Right cardiac atrium (tissue), 5 donors: ENCODE data around the gene TMEM204. TPM values are rescaled to one million over a fixed set of nuclear protein-coding genes. Genes with fewer than 3 reads are reported as not detected.
"Not testable (repeated sequence)": the region's sequence is repeated elsewhere in the genome, so short reads cannot be mapped to it uniquely, and the experiment has no call there.

Experiments
- ATAC-seq, 2 donors: fragments of 200-7000 bp; cut with Tn5 transposase; one replicate each; pipeline versions ENCODE4 v1.8.0 to v1.9.1; 2020; ENCODE audit warnings: moderate library complexity in 2 of 2, mild to moderate bottlenecking in 1 of 2
- DNase-seq, 3 donors: peaks; one replicate each; pipeline ENCODE4 v3.0.0-alpha.2; 2020
- H3K27ac ChIP-seq: one replicate; pipeline ENCODE4 v1.5.1; 2013; ENCODE audit warnings: mild to moderate bottlenecking, low read length, control low read depth, moderate library complexity
- H3K27me3 ChIP-seq: one replicate; pipeline ENCODE4 v1.6.1; 2013; ENCODE audit not compliant: control insufficient read depth, insufficient read depth
- H3K4me1 ChIP-seq: one replicate; pipeline ENCODE4 v1.6.1; 2013; ENCODE audit warnings: low read length; ENCODE audit not compliant: control insufficient read depth, insufficient read depth
- H3K4me3 ChIP-seq: one replicate; pipeline ENCODE4 v1.5.1; 2013; ENCODE audit warnings: low read length, control low read depth
- H3K9me3 ChIP-seq: one replicate; pipeline ENCODE4 v1.6.1; 2013; ENCODE audit warnings: low read length; ENCODE audit not compliant: control insufficient read depth
- WGBS: extraction: QIAGEN DNeasy Blood & Tissue Kit; methylation state at CpG from one replicate; pipeline ENCODE4 v1.1.7; 2013; 5-methylcytosine and 5-hydroxymethylcytosine counted together
- intact Hi-C, 4 donors: fragments of 100-400 bp; cut with DNase I; formaldehyde crosslinking; loops; one replicate each; pipeline versions ENCODE4 v1.11.0 to v1.14.0; 2022 to 2023
- polyA plus RNA-seq: library from polyadenylated mRNA; stranded (reverse); fragments of 200-250 nt; gene quantifications from one replicate; pipeline ENCODE4 v1.2.3, GENCODE V29; 2013
- total RNA-seq, 4 donors: library from RNA; stranded (reverse); fragmentation: NEBNext Ultra II Directional; extraction: Animal tissue kit (Norgen Biotek cat#: 25700); gene quantifications; one replicate each; pipeline ENCODE4 v1.2.1, GENCODE V29; 2021
- donor health status: healthy with polysubstance abuse.
- donor health status: DM: no; HTN: yes; CAD: no.
- donor health status: DM: no; HTN: no; CAD: no.
- donor health status: DM: no; HTN: yes; CAD: no; lungs with severe emphysema.
- donor health status: DM: yes; HTN: yes; CAD: no.

Gene TMEM204
- total and polyA plus RNA-seq, 5 donors, result 19.0 to 32.2 (median 21.0) TPM

DNA sequence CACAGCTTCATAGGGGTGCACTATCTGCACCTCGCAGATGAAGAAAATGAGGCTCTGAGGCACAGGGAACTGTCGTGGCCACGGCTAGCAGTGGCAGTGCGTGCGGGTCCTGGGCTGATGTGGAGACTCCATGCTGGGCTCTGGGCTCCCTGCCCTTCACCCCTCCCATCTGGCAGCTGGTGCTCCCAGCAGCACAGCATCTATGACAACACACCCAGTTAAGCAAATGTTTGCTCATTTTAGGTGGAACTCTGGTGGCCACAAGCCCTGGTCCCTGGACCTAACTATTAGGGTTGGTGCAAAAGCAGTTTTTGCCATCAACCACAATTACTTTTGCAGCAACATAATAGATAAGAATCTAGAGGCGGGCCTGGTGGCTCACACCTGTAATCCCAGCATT is 47.5 kb downstream of the TMEM204 start:
- intact Hi-C loops, result no loop called here
- Histone ChIP-seq H3K4me1 (no peaks in the 10 kb centered on the region), H3K27me3 (no peaks in the 10 kb centered on the region), H3K9me3 (no peaks in the 10 kb centered on the region), H3K4me3 (no peak overlapping the region), H3K27ac (no peak overlapping the region)
- WGBS, result 97% methylated on average over 6 of the region's 6 CpGs
- no peak for ATAC-seq
- DNase-seq, result peak in 1 of 3 donors; percentile 10

DNA sequence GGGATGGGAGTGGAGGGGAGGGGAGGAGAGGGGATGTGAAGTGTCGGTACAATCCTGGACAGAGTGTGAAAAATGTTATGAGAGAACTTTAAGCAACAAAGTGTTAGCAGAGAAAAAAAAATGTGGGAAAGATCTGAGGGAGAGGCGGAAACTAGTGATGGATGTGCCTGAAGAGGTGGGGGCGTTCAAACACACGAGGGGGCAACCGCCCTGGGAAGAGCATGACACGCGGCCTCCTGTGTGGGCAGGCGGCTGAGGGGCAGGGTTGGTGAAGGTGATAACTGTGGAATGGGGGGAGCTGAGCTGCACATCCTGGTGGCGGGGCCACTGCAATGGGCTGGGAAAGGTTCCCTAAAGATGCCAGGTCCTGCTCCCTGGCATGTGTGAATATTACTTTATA is 48.3 kb downstream of the TMEM204 start:
- H3K4me3 ChIP-seq, result no peak overlapping the region
- ATAC-seq (no peak), DNase-seq (peak in 1 of 3 donors; percentile 16)
- H3K27me3 ChIP-seq, result no peaks in the 10 kb centered on the region
- no peaks in the 10 kb centered on the region for H3K4me1 ChIP-seq
- no peak overlapping the region for H3K27ac ChIP-seq
- intact Hi-C loops, result no loop called here
- H3K9me3 ChIP-seq, result no peaks in the 10 kb centered on the region
- WGBS, result 86% methylated on average over 9 of the region's 9 CpGs

DNA sequence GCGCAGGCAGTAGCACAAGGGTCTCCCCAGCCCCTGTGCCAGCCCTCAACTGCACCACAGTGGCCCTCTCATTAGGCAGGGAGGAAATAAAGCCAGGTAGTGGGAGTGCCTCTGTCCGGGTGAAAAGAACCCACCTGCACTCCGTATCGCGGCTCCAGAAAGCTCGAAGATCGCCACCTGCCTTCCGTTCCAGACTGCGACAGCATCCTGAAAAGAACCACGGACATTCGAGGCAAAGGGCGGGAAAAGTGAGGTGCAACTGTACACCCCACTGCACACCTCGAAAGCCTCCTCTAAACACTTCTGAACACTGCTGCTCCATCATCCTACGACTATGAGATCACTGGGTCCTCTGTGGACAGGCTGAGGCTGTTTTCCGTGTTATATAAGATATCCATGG is 49.7 kb downstream of the TMEM204 start:
- no peak for DNase-seq
- ATAC-seq, result peak in 1 of 2 donors; percentile 12
- Histone ChIP-seq H3K27ac (no peak overlapping the region), H3K9me3 (no peaks in the 10 kb centered on the region), H3K4me1 (no peaks in the 10 kb centered on the region), H3K4me3 (no peak overlapping the region), H3K27me3 (no peaks in the 10 kb centered on the region)
- intact Hi-C loops, result no loop called here
- 83% methylated on average over 15 of the region's 15 CpGs for WGBS

DNA sequence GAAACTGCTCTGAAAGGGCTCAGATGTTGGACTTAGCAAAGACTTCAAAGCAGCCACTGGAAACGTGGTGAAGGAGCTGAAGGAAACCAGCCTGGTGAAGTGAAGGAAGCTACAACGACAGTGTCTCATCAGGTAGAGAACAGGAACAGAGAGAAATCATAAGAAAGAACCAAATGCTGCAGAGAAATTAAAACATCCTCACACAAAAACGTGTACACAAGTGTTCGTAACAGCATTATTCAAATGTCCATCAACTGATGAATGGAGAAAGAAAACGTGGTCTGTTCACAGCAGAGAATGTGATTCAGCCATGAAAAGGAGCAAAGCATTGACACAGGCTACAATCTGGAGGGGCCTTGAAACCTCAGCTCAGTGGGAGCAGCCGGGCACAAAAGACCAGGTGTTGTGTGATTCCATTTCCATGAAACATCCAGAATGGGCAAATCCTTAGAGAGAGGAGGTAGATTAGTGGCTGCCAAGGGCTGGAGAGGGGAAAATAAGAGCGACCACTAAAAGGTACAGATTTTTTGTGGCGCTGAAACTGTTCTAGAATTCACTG is 51.5 kb downstream of the TMEM204 start:
- WGBS, result 81% methylated on average over 8 of the region's 8 CpGs
- intact Hi-C loops, result no loop called here
- DNase-seq (no peak), ATAC-seq (no peak)
- Histone ChIP-seq H3K4me1 (no peaks in the 10 kb centered on the region), H3K4me3 (no peak overlapping the region), H3K9me3 (no peaks in the 10 kb centered on the region), H3K27ac (no peak overlapping the region), H3K27me3 (no peaks in the 10 kb centered on the region)

DNA sequence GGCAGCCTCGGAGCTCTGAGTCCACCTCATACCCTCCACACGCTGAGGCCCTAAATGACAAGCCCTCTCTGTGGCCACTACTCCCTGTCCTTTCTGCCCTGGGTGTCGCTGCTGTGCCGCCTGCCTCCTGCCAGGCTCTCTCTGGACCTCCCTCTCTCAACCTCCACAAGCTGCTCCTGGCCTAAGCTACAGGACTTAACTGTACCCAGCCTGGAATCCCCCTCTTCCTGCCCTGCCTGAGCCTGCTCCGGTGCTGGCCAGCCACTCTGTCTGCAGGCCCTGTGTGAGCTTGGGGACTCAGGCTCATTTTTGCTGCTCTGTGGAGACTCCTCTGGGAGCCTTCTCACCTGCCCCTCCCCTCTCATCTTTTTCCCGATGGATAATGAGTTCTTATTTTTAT is 56.9 kb downstream of the TMEM204 start:
- Histone ChIP-seq H3K27me3 (no peaks in the 10 kb centered on the region), H3K9me3 (no peaks in the 10 kb centered on the region), H3K27ac (no peak overlapping the region), H3K4me3 (no peak overlapping the region), H3K4me1 (no peaks in the 10 kb centered on the region)
- ATAC-seq, result no peak
- 89% methylated on average over 6 of the region's 6 CpGs for WGBS
- intact Hi-C loops, result no loop called here
- DNase-seq, result no peak

DNA sequence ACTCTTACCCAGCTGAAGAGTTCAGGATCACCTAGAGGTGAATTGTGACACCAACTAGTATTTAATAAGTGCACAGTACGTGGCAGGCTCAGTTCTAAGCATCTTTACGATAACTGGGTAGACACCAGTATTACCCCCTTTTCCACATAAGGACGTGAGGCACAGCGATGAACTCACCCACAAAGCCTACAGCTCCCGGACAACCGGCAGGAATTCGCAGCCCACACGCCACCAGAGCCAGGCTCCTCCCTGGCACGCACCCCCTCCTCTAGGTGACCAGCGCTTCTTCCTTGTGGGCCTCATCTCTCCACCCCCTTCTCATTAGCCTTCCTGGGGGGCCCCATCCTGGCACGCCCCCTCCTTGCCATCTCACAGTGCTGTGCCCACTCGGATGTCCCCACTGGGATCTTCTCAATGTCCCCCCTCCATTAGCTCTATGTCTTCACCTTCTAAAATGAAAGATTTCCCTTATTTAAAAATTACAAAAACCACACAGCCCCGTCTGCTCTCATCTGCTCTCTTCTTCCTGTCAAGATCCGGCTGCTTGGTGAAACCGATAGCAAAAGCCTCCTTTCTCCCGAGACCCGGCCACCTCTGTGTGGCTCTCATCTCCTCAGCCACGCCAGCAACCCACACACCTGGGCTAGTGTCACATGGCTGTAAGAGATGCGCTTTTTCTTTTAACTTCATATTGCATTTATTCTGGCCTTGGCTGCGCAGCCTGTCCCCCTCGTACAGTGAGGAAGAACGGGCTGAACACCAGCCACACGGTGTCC is 57.7 kb downstream of the TMEM204 start:
- Histone ChIP-seq H3K27me3 (no peaks in the 10 kb centered on the region), H3K9me3 (no peaks in the 10 kb centered on the region), H3K4me1 (no peaks in the 10 kb centered on the region), H3K27ac (no peak overlapping the region), H3K4me3 (no peak overlapping the region)
- no peak for ATAC-seq
- intact Hi-C loops, result no loop called here
- no peak for DNase-seq
- 93% methylated on average over 23 of the region's 23 CpGs for WGBS

DNA sequence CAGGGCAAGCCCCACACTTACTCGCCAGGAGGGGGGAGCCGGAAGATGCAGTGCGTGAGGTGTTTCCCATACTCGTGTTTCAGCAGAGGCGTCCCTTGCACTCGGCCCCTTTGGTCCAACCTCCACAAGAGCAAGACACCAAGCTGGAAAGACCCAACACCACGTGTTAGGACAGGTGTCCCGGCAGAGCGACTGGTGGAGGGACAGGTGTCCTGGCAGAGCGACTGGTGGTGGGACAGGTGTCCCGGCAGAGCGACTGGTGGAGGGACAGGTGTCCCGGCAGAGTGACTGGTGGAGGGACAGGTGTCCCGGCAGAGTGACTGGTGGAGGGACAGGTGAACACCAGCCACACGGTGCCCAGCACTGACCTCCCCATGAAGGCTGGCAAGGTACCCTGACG is 59.0 kb downstream of the TMEM204 start:
- no peak overlapping the region for H3K4me3 ChIP-seq
- H3K27me3 ChIP-seq, result no peaks in the 10 kb centered on the region
- H3K4me1 ChIP-seq, result no peaks in the 10 kb centered on the region
- H3K9me3 ChIP-seq, result no peaks in the 10 kb centered on the region
- DNase-seq (no peak), ATAC-seq (no peak)
- intact Hi-C loops, result no loop called here
- 90% methylated on average over 16 of the region's 16 CpGs for WGBS
- H3K27ac ChIP-seq, result no peak overlapping the region

DNA sequence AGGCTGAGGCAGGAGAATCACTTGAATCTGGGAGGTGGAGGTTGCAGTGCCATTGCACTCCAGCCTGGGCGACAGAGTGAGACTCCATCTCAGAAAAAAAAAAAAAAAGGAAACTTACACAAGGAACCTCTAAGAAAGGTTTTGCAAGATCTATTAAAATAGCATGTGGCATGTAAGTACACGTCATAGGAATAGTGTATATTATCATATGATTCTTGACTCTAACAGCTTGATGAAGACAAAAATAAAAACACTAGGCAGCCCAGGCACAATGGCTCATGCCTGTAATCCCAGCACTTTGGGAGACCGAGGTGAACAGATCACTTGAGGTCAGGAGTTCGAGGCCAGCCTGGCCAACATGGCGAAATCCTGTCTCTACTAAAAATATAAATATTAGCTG is 62.0 kb downstream of the TMEM204 start:
- H3K4me3 ChIP-seq, DNase-seq, H3K27me3 ChIP-seq, H3K9me3 ChIP-seq, H3K4me1 ChIP-seq, H3K27ac ChIP-seq, ATAC-seq, intact Hi-C loops: not testable (repeated sequence)
- 86% methylated on average over 5 of the region's 5 CpGs for WGBS

DNA sequence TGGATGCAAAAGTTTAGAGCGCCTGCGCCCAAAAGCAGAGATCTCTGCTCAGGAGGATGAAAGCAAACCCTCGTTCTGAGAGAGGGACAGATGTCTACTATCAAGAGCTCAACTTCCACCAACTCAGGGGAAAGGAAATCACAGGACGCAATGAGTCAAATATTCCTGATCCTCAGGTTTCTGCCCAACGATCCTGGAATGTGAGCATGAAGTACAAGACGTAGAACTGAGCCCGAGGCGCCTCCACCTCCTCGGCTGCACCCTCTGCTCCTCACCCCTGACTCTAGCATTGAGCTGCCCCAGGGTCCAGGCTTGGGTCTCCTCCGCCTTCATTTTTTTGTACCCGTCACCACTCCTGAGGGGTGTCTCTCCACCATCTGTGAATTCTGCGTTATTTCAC is 63.0 kb downstream of the TMEM204 start:
- DNase-seq (no peak), ATAC-seq (no peak)
- H3K4me1 ChIP-seq, result no peaks in the 10 kb centered on the region
- 90% methylated on average over 12 of the region's 12 CpGs for WGBS
- intact Hi-C loops, result no loop called here
- no peak overlapping the region for H3K27ac ChIP-seq
- H3K4me3 ChIP-seq, result no peak overlapping the region
- no peaks in the 10 kb centered on the region for H3K27me3 ChIP-seq
- H3K9me3 ChIP-seq, result no peaks in the 10 kb centered on the region

DNA sequence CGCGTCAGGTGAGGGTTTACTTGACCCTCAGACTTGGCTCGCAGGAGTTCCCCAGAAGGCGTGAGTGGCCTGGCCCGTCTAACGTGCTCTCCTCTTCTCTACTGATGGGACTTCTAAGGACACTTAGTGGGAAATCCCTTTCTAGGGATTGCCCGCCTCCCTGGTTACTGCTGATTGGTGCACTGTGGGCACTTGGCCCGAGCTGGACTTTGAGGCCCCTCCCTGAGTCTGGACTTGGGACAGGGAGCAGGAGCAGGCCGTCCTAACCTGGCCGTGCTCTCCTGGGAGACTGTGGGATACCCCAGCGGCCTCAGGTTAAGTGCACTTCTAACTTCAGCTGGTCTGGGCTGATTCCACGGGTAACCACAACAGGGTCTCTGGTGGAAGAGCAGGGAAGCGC is 63.7 kb downstream of the TMEM204 start:
- Histone ChIP-seq H3K4me3 (no peak overlapping the region), H3K27me3 (no peaks in the 10 kb centered on the region), H3K9me3 (no peaks in the 10 kb centered on the region), H3K27ac (no peak overlapping the region), H3K4me1 (no peaks in the 10 kb centered on the region)
- ATAC-seq, result no peak
- 89% methylated on average over 13 of the region's 13 CpGs for WGBS
- intact Hi-C loops, result no loop called here
- no peak for DNase-seq

DNA sequence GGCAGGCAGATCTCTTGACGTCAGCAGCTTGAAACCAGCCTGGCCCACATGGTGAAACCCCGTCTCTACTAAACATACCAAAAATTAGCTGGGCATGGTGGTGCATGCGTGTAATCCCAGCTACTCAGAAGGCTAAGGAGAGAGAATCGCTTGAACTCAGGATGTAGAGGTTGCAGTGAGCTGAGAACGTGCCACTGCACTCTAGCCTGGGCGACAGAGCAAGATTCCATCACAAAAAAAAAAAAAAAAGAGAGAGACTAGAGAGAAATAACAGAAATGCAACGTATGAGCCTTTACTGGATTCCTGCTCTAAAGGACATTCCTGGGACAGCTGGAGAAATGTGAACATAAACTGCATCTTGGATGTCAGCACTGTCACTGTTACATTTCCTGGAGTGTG is 67.6 kb downstream of the TMEM204 start:
- Histone ChIP-seq H3K9me3 (no peaks in the 10 kb centered on the region), H3K4me1 (no peaks in the 10 kb centered on the region), H3K27me3 (no peaks in the 10 kb centered on the region), H3K27ac (no peak overlapping the region), H3K4me3 (no peak overlapping the region)
- WGBS, result 90% methylated on average over 7 of the region's 7 CpGs
- no peak for ATAC-seq
- no peak for DNase-seq
- intact Hi-C loops, result no loop called here
